GM12878 (cell line): ENCODE results near the gene GTF3C1. TPM values are rescaled to one million over a fixed set of nuclear protein-coding genes. Genes with fewer than 3 reads are reported as not detected.

Experiments
- CBX3 ChIP-seq: fragments of 200-600 bp; sonication (generic); IDR thresholded peaks from 2 replicates; pipeline ENCODE4 v1.6.1; 2016; ENCODE audit warnings: low read depth, borderline replicate concordance
- CBX5 ChIP-seq: sonication (generic); IDR thresholded peaks from 2 replicates; pipeline ENCODE4 v1.6.1; 2016; ENCODE audit warnings: low read depth, moderate library complexity, mild to moderate bottlenecking, inconsistent platforms
- DPF2 ChIP-seq: fragments of 450-650 bp; IDR thresholded peaks from 2 replicates; pipeline ENCODE4 v1.6.1; 2017; ENCODE audit warnings: mild to moderate bottlenecking
- EP300 ChIP-seq, 2 experiments: fragments of 150-350 bp in 1 of 2; IDR thresholded peaks; 2 replicates each; pipeline ENCODE4 v1.6.1; 2011 to 2012; ENCODE audit warnings: low read depth in 2 of 2, low read length in 2 of 2, borderline replicate concordance in 1 of 2, improper control_type of control experiment in 1 of 2, inconsistent platforms in 1 of 2; ENCODE audit not compliant: control insufficient read depth in 1 of 2
- FOXK2 ChIP-seq: fragments of 450-650 bp; IDR thresholded peaks from 2 replicates; pipeline ENCODE4 v1.6.1; 2017; ENCODE audit warnings: mild to moderate bottlenecking, moderate library complexity
- GATAD2B ChIP-seq: fragments of 450-650 bp; conservative IDR thresholded peaks from 2 replicates; pipeline ENCODE4 v1.6.1; 2017; ENCODE audit warnings: low read depth, mild to moderate bottlenecking, moderate library complexity
- JUNB ChIP-seq: IDR thresholded peaks from 2 replicates; pipeline ENCODE4 v1.6.1; 2016; ENCODE audit warnings: antibody characterized with exemption, mild to moderate bottlenecking
- LARP7 ChIP-seq: fragments of 450-650 bp; IDR thresholded peaks from 2 replicates; pipeline ENCODE4 v1.6.1; 2017; ENCODE audit warnings: mild to moderate bottlenecking
- MEF2B ChIP-seq: fragments of 450-650 bp; IDR thresholded peaks from 2 replicates; pipeline ENCODE4 v1.6.1; 2018; ENCODE audit warnings: mild to moderate bottlenecking, moderate library complexity; ENCODE audit not compliant: partially characterized antibody, poor library complexity, severe bottlenecking
- NRF1 ChIP-seq: conservative IDR thresholded peaks from 2 replicates; pipeline ENCODE4 v1.6.1; 2011; ENCODE audit warnings: mild to moderate bottlenecking, low read depth, low read length, improper control_type of control experiment
- RELA ChIP-seq: fragments of 450-650 bp; IDR thresholded peaks from 2 replicates; pipeline ENCODE4 v1.8.0; 2014; ENCODE audit warnings: borderline replicate concordance; ENCODE audit not compliant: partially characterized antibody
- SIN3A ChIP-seq: IDR thresholded peaks from 2 replicates; pipeline ENCODE4 v1.6.1; 2012; ENCODE audit warnings: low read depth, low read length, improper control_type of control experiment
- SMAD1 ChIP-seq: fragments of 450-650 bp; IDR thresholded peaks from 2 replicates; pipeline ENCODE4 v1.6.1; 2018; ENCODE audit warnings: mild to moderate bottlenecking, low read depth; ENCODE audit not compliant: partially characterized antibody
- SMARCA5 ChIP-seq: fragments of 450-650 bp; IDR thresholded peaks from 2 replicates; pipeline ENCODE4 v1.6.1; 2017; ENCODE audit warnings: mild to moderate bottlenecking
- SP1 ChIP-seq: IDR thresholded peaks from one replicate; pipeline ENCODE4 v1.6.1; 2011; ENCODE audit warnings: low read depth, low read length
- STAT1 ChIP-seq: fragments of 450-650 bp; conservative IDR thresholded peaks from 2 replicates; pipeline ENCODE4 v1.6.1; 2014; ENCODE audit warnings: antibody characterized with exemption, mild to moderate bottlenecking
- ZBED1 ChIP-seq: IDR thresholded peaks from 2 replicates; pipeline ENCODE4 v1.6.1; 2016; ENCODE audit warnings: borderline replicate concordance
- ZNF24 ChIP-seq: fragments of 450-650 bp; IDR thresholded peaks from 2 replicates; pipeline ENCODE4 v1.6.1; 2017; ENCODE audit warnings: antibody characterized with exemption, mild to moderate bottlenecking
- ZNF622 ChIP-seq: fragments of 450-650 bp; IDR thresholded peaks from 2 replicates; pipeline ENCODE4 v1.6.1; 2017; ENCODE audit warnings: mild to moderate bottlenecking, inconsistent platforms
- ZSCAN29 ChIP-seq: fragments of 450-650 bp; IDR thresholded peaks from 2 replicates; pipeline ENCODE4 v1.6.1; 2017; ENCODE audit warnings: mild to moderate bottlenecking, moderate library complexity
- polyA plus RNA-seq, 11 experiments: library from polyadenylated mRNA; depleted of rRNA in 4 of 11; unstranded in 6 of 11; stranded (reverse) in 5 of 11; fragments of >200 nt; fragmentation: Nextera tagmentation in 4 of 11; fragmentation: Illumina TruSeq in 1 of 11; extraction: Ambion mirVana in 4 of 11; extraction: Trizol in 1 of 11; gene quantifications; 1 replicate in 1 of 11; 2 replicates in 10 of 11; pipeline versions ENCODE4 v1.2.1 to v1.2.3, GENCODE V29; 2011 to 2016; ENCODE audit warnings: inconsistent platforms in 2 of 11, missing spikeins in 2 of 11, low read depth in 1 of 11
- total RNA-seq, 4 experiments: library from RNA; depleted of rRNA in 3 of 4; stranded (reverse); fragments of >200 nt in 3 of 4; fragmentation: Illumina TruSeq in 1 of 4; extraction: Trizol in 1 of 4; gene quantifications; 2 replicates each; pipeline versions ENCODE4 v1.2.1 to v1.2.3, GENCODE V29; 2013 to 2021
- TF ChIP-seq, protein P1 (sequence below): fragments of 450-650 bp; IDR thresholded peaks from 2 replicates; pipeline ENCODE4 v1.6.1; 2017; ENCODE audit warnings: mild to moderate bottlenecking
- TF ChIP-seq, protein P2 (sequence below): fragments of 450-650 bp; IDR thresholded peaks from 2 replicates; pipeline ENCODE4 v1.6.1; 2018; ENCODE audit warnings: mild to moderate bottlenecking, low read depth, moderate library complexity; ENCODE audit not compliant: partially characterized antibody
- TF ChIP-seq, protein P3 (sequence below): fragments of 450-650 bp; IDR thresholded peaks from 2 replicates; pipeline ENCODE4 v1.6.1; 2016; ENCODE audit warnings: mild to moderate bottlenecking, moderate library complexity, borderline replicate concordance

GTF3C1 gene
- total and polyA plus RNA-seq, 10 of the 15 experiments (the other 5 are each of a cell fraction or from before 2014, with no cell fraction given): 0.98 to 60.9 (median 34.3) TPM

DNA sequence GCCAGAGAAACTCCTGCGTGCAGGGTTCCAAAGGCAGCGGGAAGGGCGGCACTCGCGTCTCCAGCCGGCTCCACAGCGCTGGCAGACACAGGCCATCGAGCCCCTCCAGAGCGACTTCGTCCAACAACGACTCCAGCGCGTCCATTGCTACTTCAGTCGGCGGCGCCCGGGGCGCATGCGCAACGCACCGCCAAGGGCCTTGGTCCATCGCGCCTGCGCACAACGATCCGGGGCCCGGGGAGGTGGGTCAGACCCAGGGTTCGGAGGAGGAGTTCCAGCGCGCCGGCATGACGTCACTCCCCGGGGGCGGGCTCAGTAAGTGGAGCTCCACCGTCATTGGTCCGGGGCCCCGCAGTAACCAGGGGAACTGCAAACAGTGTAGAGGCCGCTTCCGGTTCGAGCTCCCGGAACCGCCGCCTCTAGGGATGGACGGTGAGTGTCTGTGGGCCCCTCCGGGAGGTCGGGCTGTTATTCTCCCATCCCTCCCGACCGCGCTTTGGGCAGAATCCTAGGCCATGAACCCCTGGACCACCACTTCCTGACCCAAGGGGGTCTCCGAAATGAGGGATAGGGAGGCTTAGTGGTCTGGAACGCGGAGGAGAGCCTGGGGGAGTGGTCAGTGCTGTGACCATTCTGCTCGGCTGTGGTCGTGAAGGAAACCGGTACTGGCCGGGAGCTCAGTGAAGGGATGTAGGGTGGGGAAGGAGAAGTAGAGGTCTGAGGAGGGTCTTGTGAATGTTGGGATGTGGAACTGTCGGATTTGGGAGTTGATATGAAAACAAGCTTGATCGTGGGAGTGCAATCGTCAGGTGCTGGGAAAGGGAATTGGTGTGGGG, at the start of gene GTF3C1, which contains the start of gene KATNIP (continued):
- TF ChIP-seq, protein P1, sequence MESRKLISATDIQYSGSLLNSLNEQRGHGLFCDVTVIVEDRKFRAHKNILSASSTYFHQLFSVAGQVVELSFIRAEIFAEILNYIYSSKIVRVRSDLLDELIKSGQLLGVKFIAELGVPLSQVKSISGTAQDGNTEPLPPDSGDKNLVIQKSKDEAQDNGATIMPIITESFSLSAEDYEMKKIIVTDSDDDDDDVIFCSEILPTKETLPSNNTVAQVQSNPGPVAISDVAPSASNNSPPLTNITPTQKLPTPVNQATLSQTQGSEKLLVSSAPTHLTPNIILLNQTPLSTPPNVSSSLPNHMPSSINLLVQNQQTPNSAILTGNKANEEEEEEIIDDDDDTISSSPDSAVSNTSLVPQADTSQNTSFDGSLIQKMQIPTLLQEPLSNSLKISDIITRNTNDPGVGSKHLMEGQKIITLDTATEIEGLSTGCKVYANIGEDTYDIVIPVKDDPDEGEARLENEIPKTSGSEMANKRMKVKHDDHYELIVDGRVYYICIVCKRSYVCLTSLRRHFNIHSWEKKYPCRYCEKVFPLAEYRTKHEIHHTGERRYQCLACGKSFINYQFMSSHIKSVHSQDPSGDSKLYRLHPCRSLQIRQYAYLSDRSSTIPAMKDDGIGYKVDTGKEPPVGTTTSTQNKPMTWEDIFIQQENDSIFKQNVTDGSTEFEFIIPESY: no peak
- TF ChIP-seq ZSCAN29 (no peak), STAT1 (0 out of 2 replicates have a peak, but pooled peaks have one; percentile 28), CBX5 (no peak), SMAD1 (no peak), CBX3 (no peak), LARP7 (peak; percentile 36; the same call in 1 of the 2 replicates), MEF2B (peak; percentile 42), GATAD2B (no peak), RELA (peak; percentile 32), EP300 (IDR thresholded peaks at IDR 0.05; ENCODE audit: borderline replicate concordance in 1 of 2, control insufficient read depth in 1 of 2, low read depth in 2 of 2, low read length in 2 of 2) (no peak), ZNF622 (no peak), NRF1 (peak; percentile 97), ZNF24 (no peak), JUNB (no peak), SMARCA5 (no peak), FOXK2 (no peak), SIN3A (peak; percentile 66), ZBED1 (no peak), DPF2 (peak; percentile 8; the same call in 1 of the 2 replicates), SP1 (peak; percentile 84)
- TF ChIP-seq, protein P2, sequence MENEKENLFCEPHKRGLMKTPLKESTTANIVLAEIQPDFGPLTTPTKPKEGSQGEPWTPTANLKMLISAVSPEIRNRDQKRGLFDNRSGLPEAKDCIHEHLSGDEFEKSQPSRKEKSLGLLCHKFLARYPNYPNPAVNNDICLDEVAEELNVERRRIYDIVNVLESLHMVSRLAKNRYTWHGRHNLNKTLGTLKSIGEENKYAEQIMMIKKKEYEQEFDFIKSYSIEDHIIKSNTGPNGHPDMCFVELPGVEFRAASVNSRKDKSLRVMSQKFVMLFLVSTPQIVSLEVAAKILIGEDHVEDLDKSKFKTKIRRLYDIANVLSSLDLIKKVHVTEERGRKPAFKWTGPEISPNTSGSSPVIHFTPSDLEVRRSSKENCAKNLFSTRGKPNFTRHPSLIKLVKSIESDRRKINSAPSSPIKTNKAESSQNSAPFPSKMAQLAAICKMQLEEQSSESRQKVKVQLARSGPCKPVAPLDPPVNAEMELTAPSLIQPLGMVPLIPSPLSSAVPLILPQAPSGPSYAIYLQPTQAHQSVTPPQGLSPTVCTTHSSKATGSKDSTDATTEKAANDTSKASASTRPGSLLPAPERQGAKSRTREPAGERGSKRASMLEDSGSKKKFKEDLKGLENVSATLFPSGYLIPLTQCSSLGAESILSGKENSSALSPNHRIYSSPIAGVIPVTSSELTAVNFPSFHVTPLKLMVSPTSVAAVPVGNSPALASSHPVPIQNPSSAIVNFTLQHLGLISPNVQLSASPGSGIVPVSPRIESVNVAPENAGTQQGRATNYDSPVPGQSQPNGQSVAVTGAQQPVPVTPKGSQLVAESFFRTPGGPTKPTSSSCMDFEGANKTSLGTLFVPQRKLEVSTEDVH: no peak
- TF ChIP-seq, protein P3, sequence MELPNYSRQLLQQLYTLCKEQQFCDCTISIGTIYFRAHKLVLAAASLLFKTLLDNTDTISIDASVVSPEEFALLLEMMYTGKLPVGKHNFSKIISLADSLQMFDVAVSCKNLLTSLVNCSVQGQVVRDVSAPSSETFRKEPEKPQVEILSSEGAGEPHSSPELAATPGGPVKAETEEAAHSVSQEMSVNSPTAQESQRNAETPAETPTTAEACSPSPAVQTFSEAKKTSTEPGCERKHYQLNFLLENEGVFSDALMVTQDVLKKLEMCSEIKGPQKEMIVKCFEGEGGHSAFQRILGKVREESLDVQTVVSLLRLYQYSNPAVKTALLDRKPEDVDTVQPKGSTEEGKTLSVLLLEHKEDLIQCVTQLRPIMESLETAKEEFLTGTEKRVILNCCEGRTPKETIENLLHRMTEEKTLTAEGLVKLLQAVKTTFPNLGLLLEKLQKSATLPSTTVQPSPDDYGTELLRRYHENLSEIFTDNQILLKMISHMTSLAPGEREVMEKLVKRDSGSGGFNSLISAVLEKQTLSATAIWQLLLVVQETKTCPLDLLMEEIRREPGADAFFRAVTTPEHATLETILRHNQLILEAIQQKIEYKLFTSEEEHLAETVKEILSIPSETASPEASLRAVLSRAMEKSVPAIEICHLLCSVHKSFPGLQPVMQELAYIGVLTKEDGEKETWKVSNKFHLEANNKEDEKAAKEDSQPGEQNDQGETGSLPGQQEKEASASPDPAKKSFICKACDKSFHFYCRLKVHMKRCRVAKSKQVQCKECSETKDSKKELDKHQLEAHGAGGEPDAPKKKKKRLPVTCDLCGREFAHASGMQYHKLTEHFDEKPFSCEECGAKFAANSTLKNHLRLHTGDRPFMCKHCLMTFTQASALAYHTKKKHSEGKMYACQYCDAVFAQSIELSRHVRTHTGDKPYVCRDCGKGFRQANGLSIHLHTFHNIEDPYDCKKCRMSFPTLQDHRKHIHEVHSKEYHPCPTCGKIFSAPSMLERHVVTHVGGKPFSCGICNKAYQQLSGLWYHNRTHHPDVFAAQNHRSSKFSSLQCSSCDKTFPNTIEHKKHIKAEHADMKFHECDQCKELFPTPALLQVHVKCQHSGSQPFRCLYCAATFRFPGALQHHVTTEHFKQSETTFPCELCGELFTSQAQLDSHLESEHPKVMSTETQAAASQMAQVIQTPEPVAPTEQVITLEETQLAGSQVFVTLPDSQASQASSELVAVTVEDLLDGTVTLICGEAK: peak; percentile 90
